GM19324 (cell line): ENCODE results near the gene DNAH10.
"Not testable (repeated sequence)": the region's sequence is repeated elsewhere in the genome, so short reads cannot be mapped to it uniquely, and the experiment has no call there.

Experiments
- ATAC-seq: cut with Tn5 transposase; IDR thresholded peaks from one replicate; pipeline ENCODE4 v1.9.1; 2021; ENCODE audit warnings: mild to moderate bottlenecking, moderate library complexity; ENCODE audit not compliant: unreplicated experiment, low FRiP score

DNAH10 gene

GRCh38 chr12:123789422-123789821 lies 27.3 kb downstream of the DNAH10 start:
- not testable (repeated sequence) for ATAC-seq

GRCh38 chr12:123790905-123791467 lies 28.9 kb downstream of the DNAH10 start:
- ATAC-seq = no peak

DNA sequence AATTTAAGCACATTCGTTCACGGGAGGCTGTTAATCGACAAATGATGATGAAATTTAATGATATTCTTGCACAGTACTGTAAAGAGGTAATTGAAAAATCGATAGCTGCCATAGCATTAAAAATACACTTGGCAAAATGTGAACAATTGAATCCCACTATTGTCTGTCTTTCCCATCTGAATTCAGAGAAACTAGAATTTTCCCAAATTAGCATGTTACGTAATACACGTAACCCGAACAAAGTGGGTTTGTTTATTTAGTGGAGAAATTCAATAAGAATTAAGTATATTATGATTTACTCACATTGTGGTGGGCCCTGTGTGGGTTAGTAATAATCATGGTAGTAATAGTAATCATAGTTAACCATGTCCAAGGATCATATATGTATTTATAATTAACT lies 31.9 kb downstream of the DNAH10 start:
- ATAC-seq = no peak

DNA sequence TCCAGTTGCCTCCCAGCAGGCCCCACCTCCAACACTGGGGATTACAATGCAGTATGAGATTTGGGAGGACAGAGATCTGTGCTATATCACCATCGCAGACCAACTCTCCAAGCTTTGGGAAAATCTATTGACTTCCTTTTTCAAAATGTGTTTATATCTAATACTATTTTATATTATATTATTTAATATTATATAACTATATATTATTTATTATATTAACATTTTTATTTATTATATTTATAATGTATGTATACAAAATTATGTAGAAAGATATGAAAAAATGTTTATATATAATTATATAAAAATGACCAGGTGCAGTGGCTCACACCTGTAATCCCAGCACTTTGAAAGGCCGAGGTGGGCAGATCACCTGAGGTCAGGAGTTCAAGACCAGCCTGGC lies 36.4 kb downstream of the DNAH10 start:
- ATAC-seq = no peak

- no peak for ATAC-seq
Observed at GRCh38 chr12:123799227-123799626, 37.1 kb downstream of the DNAH10 start.

DNA sequence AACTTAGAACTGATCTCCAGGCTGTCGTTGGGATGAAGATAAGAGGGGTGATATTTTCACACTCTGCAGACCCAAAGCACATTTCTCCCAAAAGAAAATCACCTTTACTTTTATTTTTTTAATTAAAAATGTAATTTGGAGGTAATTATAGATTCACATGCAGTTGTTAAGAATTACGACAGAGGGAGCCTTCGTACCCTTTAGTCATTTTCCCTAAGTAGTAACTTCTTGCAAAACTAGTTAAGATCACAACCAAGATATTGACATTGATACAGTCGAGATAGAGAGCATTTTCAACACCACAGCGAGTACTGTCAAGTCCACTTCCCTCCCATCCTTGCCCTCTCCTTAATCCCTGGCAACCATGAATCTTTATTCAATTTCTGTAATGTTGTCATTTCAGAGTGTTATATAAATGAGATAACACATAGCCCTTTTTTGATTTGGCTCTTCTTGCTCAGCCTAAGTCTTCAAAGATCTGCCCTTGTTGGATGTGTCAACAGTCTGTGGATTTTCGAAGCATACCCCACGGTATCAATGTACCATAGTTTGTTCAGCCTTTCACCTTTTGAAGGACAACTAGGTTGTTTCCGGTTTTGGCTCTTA lies 39.6 kb downstream of the DNAH10 start:
- no peak for ATAC-seq

DNA sequence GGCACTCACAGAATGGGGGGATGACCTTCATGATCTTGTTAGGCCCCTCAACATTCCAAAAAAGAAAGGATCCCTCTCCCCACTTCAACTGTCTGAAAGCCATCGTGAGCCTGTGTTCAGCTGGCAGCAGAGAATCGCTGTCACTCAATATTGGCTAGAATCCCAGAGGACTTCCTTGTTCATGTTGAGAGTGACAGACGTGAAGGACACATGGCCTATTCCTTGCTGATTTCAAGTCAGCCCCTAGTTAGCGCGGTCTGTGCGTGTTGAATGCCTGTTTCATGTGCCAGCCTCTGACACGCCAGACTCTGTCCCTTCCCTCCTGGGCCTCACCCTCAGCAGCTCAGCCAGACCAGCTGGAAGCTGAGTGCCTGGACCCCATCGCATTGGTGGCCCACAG lies 43.1 kb downstream of the DNAH10 start:
- no peak for ATAC-seq

- ATAC-seq = no peak
Observed at GRCh38 chr12:123807002-123807401, 44.9 kb downstream of the DNAH10 start.

- no peak for ATAC-seq
Observed at GRCh38 chr12:123807670-123808069, 45.6 kb downstream of the DNAH10 start.

GRCh38 chr12:123808167-123808566 lies 46.1 kb downstream of the DNAH10 start:
- no peak for ATAC-seq

- ATAC-seq = no peak
Observed at GRCh38 chr12:123813349-123813748, 51.2 kb downstream of the DNAH10 start.

DNA sequence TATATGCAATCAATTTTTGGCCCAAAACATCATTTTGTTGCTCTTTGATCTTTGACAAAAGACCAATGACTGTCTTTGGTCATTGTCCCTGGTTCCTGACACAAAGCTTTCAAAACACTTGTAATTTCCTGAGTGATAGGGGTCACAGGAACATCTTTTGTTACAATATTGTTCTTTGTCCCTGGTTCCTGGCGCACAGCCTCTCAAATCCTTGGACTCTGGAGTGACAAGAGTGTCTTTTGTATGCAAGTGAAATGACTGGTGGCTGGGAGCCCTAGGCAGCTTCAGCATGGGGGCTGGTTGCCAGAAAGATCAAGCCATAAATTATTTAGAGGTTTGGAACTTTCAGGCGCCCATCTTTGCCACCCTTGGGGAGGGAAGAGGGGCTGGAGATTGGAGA lies 53.9 kb downstream of the DNAH10 start:
- no peak for ATAC-seq

DNA sequence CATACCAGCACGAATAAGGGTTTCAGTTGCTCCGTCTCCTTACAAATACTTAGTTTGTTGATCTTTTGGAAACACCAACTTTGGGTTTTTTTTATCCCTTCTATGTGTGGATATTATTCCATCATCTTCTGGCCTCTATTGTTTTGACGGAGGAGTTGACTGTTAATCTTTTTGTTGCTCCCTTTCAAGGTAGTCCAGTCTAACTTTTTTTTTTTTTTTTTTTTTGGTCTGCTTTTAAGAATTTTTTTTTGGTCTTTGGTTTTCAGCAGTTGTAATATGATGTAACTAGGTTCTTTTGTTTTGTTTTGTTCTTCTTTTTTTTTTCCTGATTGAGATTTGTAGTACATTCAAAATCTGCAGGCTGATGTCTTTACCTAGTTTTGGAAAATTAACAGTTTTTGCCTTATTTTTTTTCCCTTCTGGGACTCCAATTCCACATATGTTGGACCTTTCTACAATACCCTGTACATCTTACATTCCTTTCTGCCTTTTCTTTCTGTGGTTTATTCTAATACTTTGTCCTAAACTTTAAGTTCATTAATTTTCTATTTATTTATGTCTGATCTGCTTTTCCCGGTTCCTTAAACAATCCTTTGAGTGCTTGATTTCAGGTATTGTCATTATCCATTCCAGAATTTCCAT lies 54.9 kb downstream of the DNAH10 start:
- no peak for ATAC-seq

DNA sequence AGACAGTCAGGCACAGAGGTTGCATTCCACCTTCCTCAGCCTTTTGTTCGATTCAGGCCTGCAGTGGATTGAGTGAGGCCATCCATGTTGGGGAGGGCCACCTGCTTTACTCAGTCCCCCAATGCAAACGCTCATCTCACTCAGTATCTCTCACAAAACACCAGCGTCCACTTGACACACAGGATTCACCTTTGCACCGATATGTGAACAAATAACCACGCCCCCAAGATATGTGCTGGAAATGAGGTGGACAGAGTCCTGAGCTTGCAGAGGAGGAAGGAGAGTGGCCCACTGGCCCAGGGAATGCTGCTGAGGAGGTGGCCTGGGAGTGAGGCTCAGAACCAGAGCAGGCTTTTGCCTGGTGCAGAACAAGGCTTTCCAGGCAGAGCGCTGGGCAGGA lies 60.7 kb downstream of the DNAH10 start:
- ATAC-seq = no peak

GRCh38 chr12:123828120-123828519 lies 66.0 kb downstream of the DNAH10 start:
- ATAC-seq = no peak

GRCh38 chr12:123828854-123829547 lies 66.9 kb downstream of the DNAH10 start:
- ATAC-seq = no peak

DNA sequence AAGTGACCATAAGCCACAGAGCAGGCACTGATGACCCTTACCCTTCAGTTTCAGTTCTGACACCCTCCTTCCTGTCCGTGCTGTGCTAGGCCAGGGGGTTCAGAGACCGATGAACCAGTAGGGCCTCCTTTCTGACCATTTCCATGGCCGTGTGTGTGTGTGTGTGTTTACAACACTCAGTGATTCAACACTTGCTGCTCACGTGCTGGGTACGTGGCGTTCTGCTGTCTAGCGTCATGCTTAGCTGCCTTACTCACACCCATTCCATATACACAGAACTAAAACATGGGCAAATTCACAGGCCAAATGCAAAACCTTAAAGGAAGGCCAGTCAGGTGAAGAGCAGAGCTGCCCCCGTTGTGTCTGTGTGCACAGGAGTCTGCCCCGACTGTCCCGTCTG lies 67.5 kb downstream of the DNAH10 start:
- ATAC-seq = no peak

DNA sequence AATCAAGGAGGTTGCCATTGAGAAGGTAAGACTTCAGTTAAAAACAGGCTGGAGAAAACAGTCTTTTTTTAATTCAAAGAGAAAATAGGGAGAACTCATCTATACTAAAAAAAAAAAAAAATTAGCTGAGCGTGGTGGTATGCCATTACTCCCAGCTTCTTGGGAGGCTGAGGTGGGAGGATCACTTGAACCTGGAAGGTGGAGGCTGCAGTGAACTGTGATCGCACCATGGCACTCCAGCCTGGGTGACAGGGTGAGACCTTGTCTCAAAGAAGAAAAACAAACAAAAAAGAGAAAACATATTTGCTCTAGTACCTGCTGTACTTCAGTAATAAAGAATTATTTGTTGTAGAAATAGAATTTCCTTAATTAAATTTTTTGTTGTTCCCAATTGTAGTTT lies 68.6 kb downstream of the DNAH10 start:
- no peak for ATAC-seq

- no peak for ATAC-seq
Observed at GRCh38 chr12:123832052-123832451, 70.0 kb downstream of the DNAH10 start.

DNA sequence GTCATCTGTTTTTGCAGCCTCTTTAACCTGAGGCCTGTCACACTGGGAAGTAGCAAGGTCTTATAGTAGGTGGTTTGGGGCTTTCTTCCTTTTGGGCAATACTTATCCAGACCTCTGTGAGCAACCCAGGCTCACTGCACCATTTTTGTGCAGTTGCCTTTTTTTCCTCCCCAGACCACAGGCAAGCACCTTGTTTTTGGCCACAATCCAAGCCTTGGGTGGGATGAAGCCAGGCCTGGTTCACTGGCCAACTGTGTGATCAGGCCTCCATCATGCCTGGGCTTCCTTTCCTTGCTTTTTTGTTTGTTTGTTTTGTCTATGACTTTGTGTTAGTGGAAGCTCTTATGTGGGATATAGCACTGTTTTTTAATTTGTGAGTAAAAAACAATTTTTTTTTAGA lies 71.7 kb downstream of the DNAH10 start:
- no peak for ATAC-seq

DNA sequence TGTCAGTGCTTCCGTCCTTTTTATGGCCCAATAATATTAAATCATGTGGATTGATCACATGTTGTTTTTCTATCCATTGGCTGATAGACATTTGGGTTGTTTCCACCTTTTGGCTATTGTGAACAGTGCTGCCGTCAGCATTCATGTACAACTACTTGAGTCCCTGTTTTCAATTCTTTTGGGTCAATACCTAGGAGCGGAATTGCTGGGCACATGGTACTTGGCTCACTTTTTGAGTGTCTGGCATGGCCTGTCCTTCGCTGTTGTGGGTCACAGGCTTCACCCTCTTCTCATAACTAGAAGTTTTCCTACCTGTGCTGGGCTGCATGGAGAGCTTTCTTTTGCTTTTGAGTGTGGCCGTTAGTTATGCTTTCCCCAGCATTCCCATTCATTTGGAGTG lies 72.7 kb downstream of the DNAH10 start:
- ATAC-seq = no peak

- ATAC-seq = no peak
Observed at GRCh38 chr12:123836292-123836691, 74.2 kb downstream of the DNAH10 start.
